Breast epithelium (tissue), 3 donors: ENCODE results near the gene KCNG2.

Experiments
- CTCF ChIP-seq, 3 donors: fragments of 450-650 bp; IDR thresholded peaks; one replicate each; pipeline ENCODE4 v1.5.1; 2016 to 2017; ENCODE audit warnings: antibody characterized with exemption in 3 of 3, mild to moderate bottlenecking in 3 of 3, moderate library complexity in 3 of 3
- POLR2A ChIP-seq: fragments of 450-650 bp; IDR thresholded peaks from one replicate; pipeline ENCODE4 v1.6.1; 2016; ENCODE audit warnings: antibody characterized with exemption, mild to moderate bottlenecking, moderate library complexity
- POLR2AphosphoS5 ChIP-seq, 3 donors: sonication (generic); formaldehyde crosslinking; IDR thresholded peaks; one replicate each; pipeline ENCODE4 v1.6.1; 2017; ENCODE audit warnings: antibody characterized with exemption in 3 of 3

- TF ChIP-seq CTCF (IDR thresholded peaks at IDR 0.05) (no peak), POLR2A (no peak), POLR2AphosphoS5 (IDR thresholded peaks at IDR 0.05) (no peak)
Measured at GRCh38 chr18:79910563-79911343, 113.0 kb downstream of the KCNG2 start.
